Adrenal gland (tissue), 12 donors: ENCODE measurements around the gene DIPK2A. TPM values are rescaled to one million over a fixed set of nuclear protein-coding genes. Genes with fewer than 3 reads are reported as not detected.

Source experiments
- DNase-seq, 7 donors: peaks; one replicate each; pipeline ENCODE4 v3.0.0-alpha.2; 2019 to 2020
- H3K27ac ChIP-seq, 5 donors: fragments of 200-600 bp; sonication (generic) in 4 of 5; 1 replicate in 3 of 5; 2 replicates in 2 of 5; pipeline versions ENCODE4 v1.5.1 to v1.8.0; 2016 to 2020; ENCODE audit warnings: mild to moderate bottlenecking in 1 of 5
- H3K27me3 ChIP-seq: fragments of 200-600 bp; 2 replicates; pipeline ENCODE4 v1.8.0; 2021
- H3K36me3 ChIP-seq, 2 donors: fragments of 200-600 bp; replicated peaks in 1 of 2; 1 replicate in 1 of 2; 2 replicates in 1 of 2; pipeline versions ENCODE4 v1.5.1 to v1.8.0; 2018 to 2022
- H3K4me1 ChIP-seq, 2 donors: fragments of 200-600 bp; replicated peaks in 1 of 2; 1 replicate in 1 of 2; 2 replicates in 1 of 2; pipeline versions ENCODE4 v1.5.1 to v1.8.0; 2018 to 2021
- H3K4me3 ChIP-seq, 4 donors: fragments of 200-600 bp; sonication (generic) in 3 of 4; one replicate each; pipeline ENCODE4 v1.5.1; 2016 to 2018
- H3K9me3 ChIP-seq, 3 donors: fragments of 200-600 bp; sonication (generic) in 1 of 3; replicated peaks in 1 of 3; 1 replicate in 2 of 3; 2 replicates in 1 of 3; pipeline versions ENCODE4 v1.5.1 to v1.8.0; 2016 to 2021
- POLR2A ChIP-seq, 2 donors: fragments of 450-650 bp; IDR thresholded peaks; one replicate each; pipeline ENCODE4 v1.6.1; 2017; ENCODE audit warnings: antibody characterized with exemption in 2 of 2, mild to moderate bottlenecking in 2 of 2, moderate library complexity in 1 of 2
- WGBS, 4 donors: extraction: QIAGEN DNeasy Blood & Tissue Kit in 2 of 4; methylation state at CpG; one replicate each; pipeline versions ENCODE4 v1.1.5 to v1.1.7; 2013 to 2017; 5-methylcytosine and 5-hydroxymethylcytosine counted together
- intact Hi-C, 2 donors: fragments of 100-400 bp; cut with DNase I; formaldehyde crosslinking; loops; one replicate each; pipeline versions ENCODE4 v1.14.1 to v1.15.0; 2022 to 2023
- polyA plus RNA-seq, 3 donors: library from polyadenylated mRNA; stranded (reverse); fragments of 200-250 nt in 2 of 3; fragments of 350-450 nt in 1 of 3; fragmentation: Illumina TruSeq in 1 of 3; extraction: RNeasy Lipid Tissue Mini Kit (QIAGEN cat#74804) in 1 of 3; gene quantifications; one replicate each; pipeline ENCODE4 v1.2.3, GENCODE V29; 2013 to 2014
- total RNA-seq, 9 donors: library from RNA; depleted of rRNA in 4 of 9; stranded (reverse); fragments of >200 nt in 4 of 9; fragments of 120-200 nt in 1 of 9; fragmentation: NEBNext Ultra II Directional in 1 of 9; extraction: Animal tissue kit (Norgen Biotek cat#: 25700) in 1 of 9; gene quantifications; one replicate each; pipeline versions ENCODE4 v1.1.0 to v1.2.4, GENCODE V29; 2013 to 2023
- TF ChIP-seq, protein P1 (sequence below), 6 experiments: fragments of 450-650 bp in 4 of 6; fragments of 200-600 bp in 2 of 6; sonication (generic) in 1 of 6; IDR thresholded peaks; 1 replicate in 5 of 6; 2 replicates in 1 of 6; pipeline versions ENCODE4 v1.5.1 to v1.8.0; 2016 to 2021; ENCODE audit warnings: antibody characterized with exemption in 6 of 6, mild to moderate bottlenecking in 2 of 6, moderate library complexity in 1 of 6
- donor health status: healthy with polysubstance abuse.
- donor health status: Bipolar disorder and iron deficiency.
- donor health status: DM: yes; HTN: yes; CAD: no.
- donor health status: DM: no; HTN: no; CAD: no.
- donor health status: DM: no; HTN: no; CAD: no.
- donor health status: DM: yes; HTN: yes; CAD: no.

DIPK2A gene
- total and polyA plus RNA-seq, 12 donors, result 2.5 to 43.7 (median 19.3) TPM

DNA sequence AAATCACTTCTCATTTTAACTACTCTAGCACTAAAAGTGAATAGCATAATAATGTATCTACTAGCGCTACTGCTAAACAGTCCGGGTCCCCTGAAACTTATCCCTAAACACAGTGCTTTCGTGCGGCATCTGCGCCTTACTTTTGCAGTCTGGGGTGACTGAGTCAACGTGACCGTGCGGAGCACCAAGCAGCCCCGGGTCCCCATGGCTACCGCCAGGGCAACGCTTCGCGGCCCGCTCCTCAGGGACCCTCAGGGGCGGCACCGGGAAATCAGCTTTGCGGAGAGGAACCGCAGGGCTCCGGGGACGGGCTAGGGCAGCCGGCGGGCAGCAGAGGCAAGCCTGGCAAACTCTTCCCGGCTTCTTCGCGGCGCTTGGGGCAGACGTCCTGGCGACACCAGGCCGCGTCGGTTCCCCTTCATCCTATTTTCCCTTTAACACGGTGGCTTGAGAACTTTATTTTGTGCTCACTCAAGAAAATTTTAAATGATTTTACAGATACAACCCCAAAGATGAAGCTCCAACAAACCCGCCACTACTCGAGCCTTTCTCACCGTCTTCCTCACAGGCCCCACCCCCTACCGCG lies 757 bp upstream of the DIPK2A start:
- Histone ChIP-seq H3K4me1 (peaks cover 7 to 22% of the 10 kb centered on the region in 2 donors), H3K36me3 (no peaks in the 10 kb centered on the region), H3K9me3 (no peaks in the 10 kb centered on the region), H3K4me3 (peak overlapping the region; percentile 7 to 95 (median 60)), H3K27ac (peak overlapping the region; percentile 79 to 98 (median 91)), H3K27me3 (no peaks in the 10 kb centered on the region)
- TF ChIP-seq, protein P1, sequence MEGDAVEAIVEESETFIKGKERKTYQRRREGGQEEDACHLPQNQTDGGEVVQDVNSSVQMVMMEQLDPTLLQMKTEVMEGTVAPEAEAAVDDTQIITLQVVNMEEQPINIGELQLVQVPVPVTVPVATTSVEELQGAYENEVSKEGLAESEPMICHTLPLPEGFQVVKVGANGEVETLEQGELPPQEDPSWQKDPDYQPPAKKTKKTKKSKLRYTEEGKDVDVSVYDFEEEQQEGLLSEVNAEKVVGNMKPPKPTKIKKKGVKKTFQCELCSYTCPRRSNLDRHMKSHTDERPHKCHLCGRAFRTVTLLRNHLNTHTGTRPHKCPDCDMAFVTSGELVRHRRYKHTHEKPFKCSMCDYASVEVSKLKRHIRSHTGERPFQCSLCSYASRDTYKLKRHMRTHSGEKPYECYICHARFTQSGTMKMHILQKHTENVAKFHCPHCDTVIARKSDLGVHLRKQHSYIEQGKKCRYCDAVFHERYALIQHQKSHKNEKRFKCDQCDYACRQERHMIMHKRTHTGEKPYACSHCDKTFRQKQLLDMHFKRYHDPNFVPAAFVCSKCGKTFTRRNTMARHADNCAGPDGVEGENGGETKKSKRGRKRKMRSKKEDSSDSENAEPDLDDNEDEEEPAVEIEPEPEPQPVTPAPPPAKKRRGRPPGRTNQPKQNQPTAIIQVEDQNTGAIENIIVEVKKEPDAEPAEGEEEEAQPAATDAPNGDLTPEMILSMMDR (IDR thresholded peaks at IDR 0.05), result peak in 1 of 6 experiments; percentile 33
- TF ChIP-seq POLR2A (IDR thresholded peaks at IDR 0.05), result no peak
- WGBS, 4 donors, result 0 to 1% (median 1%) methylated on average over 20 to 37 of the region's 37 CpGs
- DNase-seq, result peak; percentile 46 to 76 (median 62)
- intact Hi-C loops, result no loop called here

DNA sequence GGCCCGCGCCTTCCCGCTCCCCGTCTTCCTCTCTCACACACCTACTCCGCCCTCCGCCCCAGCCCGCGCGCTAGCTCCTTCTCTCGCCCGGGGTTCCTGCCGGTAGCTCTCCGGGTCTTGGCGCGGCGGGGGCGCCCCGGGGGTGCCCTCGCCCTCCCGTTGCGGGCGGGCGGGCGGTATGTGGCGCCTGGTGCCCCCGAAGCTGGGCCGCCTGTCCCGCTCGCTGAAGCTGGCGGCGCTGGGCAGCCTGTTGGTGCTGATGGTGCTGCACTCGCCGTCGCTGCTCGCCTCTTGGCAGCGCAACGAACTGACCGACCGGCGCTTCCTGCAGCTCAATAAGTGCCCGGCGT lies 507 bp downstream of the DIPK2A start:
- 0 to 1% (median 0%) methylated on average over 4 to 42 of the region's 42 CpGs for WGBS, 4 donors
- Histone ChIP-seq H3K4me1 (peaks cover 7 to 33% of the 10 kb centered on the region in 2 donors), H3K4me3 (peak overlapping the region; percentile 2 to 95 (median 78)), H3K27me3 (no peaks in the 10 kb centered on the region), H3K9me3 (no peaks in the 10 kb centered on the region), H3K36me3 (no peaks in the 10 kb centered on the region), H3K27ac (peak overlapping the region; percentile 79 to 98 (median 91))
- TF ChIP-seq, protein P1 (IDR thresholded peaks at IDR 0.05), result peak in 1 of 6 experiments; percentile 6
- TF ChIP-seq POLR2A (IDR thresholded peaks at IDR 0.05), result no peak
- no peak for DNase-seq
- intact Hi-C loops, result no loop called here

DNA sequence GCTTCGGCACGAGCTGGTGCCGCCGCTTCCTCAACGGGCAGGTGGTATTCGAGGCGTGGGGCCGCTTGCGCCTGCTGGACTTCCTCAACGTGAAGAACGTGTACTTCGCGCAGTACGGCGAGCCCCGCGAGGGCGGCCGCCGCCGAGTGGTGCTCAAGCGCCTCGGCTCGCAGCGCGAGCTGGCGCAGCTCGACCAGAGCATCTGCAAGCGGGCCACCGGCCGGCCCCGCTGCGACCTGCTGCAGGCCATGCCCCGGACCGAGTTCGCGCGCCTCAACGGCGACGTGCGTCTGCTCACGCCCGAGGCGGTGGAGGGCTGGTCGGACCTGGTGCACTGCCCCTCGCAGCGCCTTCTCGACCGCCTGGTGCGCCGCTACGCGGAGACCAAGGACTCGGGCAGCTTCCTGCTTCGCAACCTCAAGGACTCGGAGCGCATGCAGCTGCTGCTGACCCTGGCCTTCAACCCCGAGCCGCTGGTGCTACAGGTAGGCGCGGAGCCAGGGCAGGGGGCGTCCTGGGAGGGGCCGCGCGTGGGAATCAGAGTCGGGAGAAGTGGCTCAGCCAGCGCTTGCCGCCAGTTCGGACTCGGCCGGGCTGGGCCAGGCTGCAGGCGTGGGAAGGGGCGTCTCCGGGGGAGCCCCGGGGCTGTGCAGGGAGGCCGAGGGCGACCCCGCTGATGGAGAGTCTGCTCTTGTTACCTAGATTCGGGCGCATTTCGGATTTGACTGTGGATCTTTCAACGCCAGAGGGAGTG lies 1.1 kb downstream of the DIPK2A start:
- intact Hi-C loops, result no loop called here
- TF ChIP-seq, protein P1 (IDR thresholded peaks at IDR 0.05), result peak in 5 of 6 experiments; percentile 15 to 49 (median 42)
- no peak for TF ChIP-seq POLR2A (IDR thresholded peaks at IDR 0.05)
- H3K4me1 ChIP-seq, result peaks cover 7 to 36% of the 10 kb centered on the region in 2 donors
- H3K27ac ChIP-seq, result peak overlapping the region; percentile 79 to 98 (median 91)
- WGBS, 4 donors, result 0 to 7% (median 0%) methylated on average over 3 to 83 of the region's 83 CpGs
- H3K4me3 ChIP-seq, result peak overlapping the region; percentile 40 to 95 (median 78)
- peak; percentile 65 to 86 (median 73) for DNase-seq
- no peaks in the 10 kb centered on the region for H3K36me3 ChIP-seq
- no peaks in the 10 kb centered on the region for H3K27me3 ChIP-seq
- no peaks in the 10 kb centered on the region for H3K9me3 ChIP-seq

DNA sequence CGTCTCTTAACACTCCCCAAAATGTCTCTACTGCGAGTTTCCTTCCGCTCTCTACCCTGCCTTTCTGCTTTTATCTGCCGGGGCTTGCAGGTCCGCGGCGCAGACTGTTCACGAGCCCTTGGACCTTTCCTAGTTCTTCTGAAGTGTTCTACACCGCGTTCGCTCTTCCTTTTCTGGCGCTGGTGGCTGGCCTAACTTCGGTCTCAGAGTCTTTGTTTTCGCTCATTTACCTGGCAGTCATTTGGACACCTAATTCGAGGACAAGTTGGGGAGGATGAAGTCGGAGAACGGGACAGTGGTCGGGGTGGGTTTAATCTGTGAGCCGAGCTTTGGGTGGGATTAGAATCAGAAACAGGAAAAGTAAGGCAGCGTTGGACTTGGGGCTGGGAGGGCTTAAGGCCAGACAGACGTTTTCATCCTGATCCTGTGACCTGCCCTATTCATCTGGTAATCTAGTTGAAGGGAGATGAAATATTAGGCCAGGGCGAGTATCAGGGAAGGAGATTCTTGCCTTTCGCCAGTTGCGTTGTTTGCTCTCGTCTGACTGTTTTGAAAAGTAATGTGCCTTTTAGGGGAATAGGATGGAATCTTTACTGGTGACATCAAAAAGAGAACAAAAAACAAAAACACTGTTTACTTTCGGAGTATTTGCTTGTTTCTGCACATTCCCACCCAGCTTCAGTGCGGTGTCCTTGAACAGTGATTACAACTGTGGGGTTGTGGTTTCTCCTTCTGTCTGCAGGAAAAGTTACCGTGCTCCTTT lies 1.8 kb downstream of the DIPK2A start:
- TF ChIP-seq, protein P1 (IDR thresholded peaks at IDR 0.05), result peak in 2 of 6 experiments; percentile 2 to 23
- TF ChIP-seq POLR2A (IDR thresholded peaks at IDR 0.05), result peak in 1 of 2 donors; percentile 41
- Histone ChIP-seq H3K4me3 (peak overlapping the region; percentile 36 to 95 (median 67)), H3K4me1 (peaks cover 7 to 36% of the 10 kb centered on the region in 2 donors), H3K9me3 (no peaks in the 10 kb centered on the region), H3K27ac (peak overlapping the region; percentile 31 to 98 (median 91)), H3K27me3 (no peaks in the 10 kb centered on the region), H3K36me3 (no peaks in the 10 kb centered on the region)
- intact Hi-C loops, result no loop called here
- peak; percentile 27 to 84 (median 67) for DNase-seq
- 0 to 1% (median 1%) methylated on average over 28 of the region's 28 CpGs for WGBS, 4 donors
